Testis (tissue), 2 donors: ENCODE results near the gene SCYGR5.

ENCODE experiments used
- CTCF ChIP-seq, 3 experiments: fragments of 450-650 bp in 2 of 3; fragments of 200-600 bp in 1 of 3; sonication (generic) in 1 of 3; IDR thresholded peaks; one replicate each; pipeline ENCODE4 v1.5.1; 2016 to 2019; ENCODE audit warnings: antibody characterized with exemption in 3 of 3, mild to moderate bottlenecking in 2 of 3, moderate library complexity in 1 of 3
- POLR2A ChIP-seq: fragments of 450-650 bp; IDR thresholded peaks from one replicate; pipeline ENCODE4 v1.6.1; 2017; ENCODE audit warnings: antibody characterized with exemption, mild to moderate bottlenecking, moderate library complexity

GRCh38 chr2:227661827-227662226 lies 4.8 kb upstream of the SCYGR5 start:
- TF ChIP-seq POLR2A (no peak), CTCF (IDR thresholded peaks at IDR 0.05) (no peak)
